HepG2 (cell line): ENCODE results near the gene ALOXE3. TPM values are rescaled to one million over a fixed set of nuclear protein-coding genes. Genes with fewer than 3 reads are reported as not detected.

Experiments used
- BRD4 ChIP-seq: sonication (generic); formaldehyde crosslinking; IDR thresholded peaks from 2 replicates; pipeline ENCODE4 v1.4.0; 2020; ENCODE audit warnings: missing genetic modification reagents
- FOXA3 ChIP-seq: IDR thresholded peaks from 2 replicates; pipeline ENCODE4 v1.6.1; 2016; ENCODE audit warnings: missing genetic modification reagents, missing compliant biosample characterization
- GABPA ChIP-seq, 2 experiments: IDR thresholded peaks; 2 replicates each; pipeline ENCODE4 v1.6.1; 2011 to 2016; ENCODE audit warnings: low read depth in 2 of 2, low read length in 1 of 2, missing biosample characterization in 1 of 2, missing genetic modification characterization in 1 of 2
- HMGA1 ChIP-seq: sonication (generic); formaldehyde crosslinking; conservative IDR thresholded peaks from 2 replicates; pipeline ENCODE4 v1.4.0; 2020; ENCODE audit warnings: missing genetic modification reagents
- KLF16 ChIP-seq, 2 experiments: sonication (generic) in 1 of 2; formaldehyde crosslinking in 1 of 2; IDR thresholded peaks; 2 replicates each; pipeline versions ENCODE4 v1.6.1 to v1.8.0; 2016 to 2023; ENCODE audit warnings: missing genetic modification reagents in 2 of 2, missing compliant biosample characterization in 1 of 2
- MYPOP ChIP-seq: sonication (generic); formaldehyde crosslinking; IDR thresholded peaks from 2 replicates; pipeline ENCODE4 v1.8.1; 2023; ENCODE audit warnings: mild to moderate bottlenecking, moderate library complexity, missing genetic modification reagents
- NFYC ChIP-seq: IDR thresholded peaks from 2 replicates; pipeline ENCODE4 v1.6.1; 2016; ENCODE audit warnings: missing genetic modification reagents, missing compliant biosample characterization
- THAP7 ChIP-seq: sonication (generic); formaldehyde crosslinking; IDR thresholded peaks from 2 replicates; pipeline ENCODE4 v1.8.1; 2023; ENCODE audit warnings: mild to moderate bottlenecking, missing genetic modification reagents
- ZFP36L2 ChIP-seq: sonication (generic); formaldehyde crosslinking; IDR thresholded peaks from 2 replicates; pipeline ENCODE4 v1.4.0; 2020; ENCODE audit warnings: missing genetic modification reagents
- ZHX1 ChIP-seq: sonication (generic); formaldehyde crosslinking; IDR thresholded peaks from 2 replicates; pipeline ENCODE4 v1.8.1; 2022; ENCODE audit warnings: low read depth, mild to moderate bottlenecking, missing genetic modification reagents
- ZMAT5 ChIP-seq: sonication (generic); formaldehyde crosslinking; IDR thresholded peaks from 2 replicates; pipeline ENCODE4 v1.5.0; 2020; ENCODE audit warnings: mild to moderate bottlenecking, low read depth, missing genetic modification reagents, borderline replicate concordance
- ZNF329 ChIP-seq: sonication (generic); formaldehyde crosslinking; IDR thresholded peaks from 2 replicates; pipeline ENCODE4 v1.9.0; 2021; ENCODE audit warnings: low read depth, mild to moderate bottlenecking, missing genetic modification reagents
- ZNF607 ChIP-seq: sonication (generic); formaldehyde crosslinking; IDR thresholded peaks from 2 replicates; pipeline ENCODE4 v1.5.1; 2020; ENCODE audit warnings: missing genetic modification reagents, mild to moderate bottlenecking, borderline replicate concordance
- ZSCAN21 ChIP-seq: sonication (generic); formaldehyde crosslinking; IDR thresholded peaks from 2 replicates; pipeline ENCODE4 v1.8.0; 2022; ENCODE audit warnings: mild to moderate bottlenecking, missing genetic modification reagents, moderate library complexity, borderline replicate concordance
- polyA plus RNA-seq, 8 experiments: library from polyadenylated mRNA; depleted of rRNA in 3 of 8; stranded (reverse) in 7 of 8; unstranded in 1 of 8; fragments of >200 nt; fragmentation: Illumina TruSeq in 4 of 8; extraction: Trizol in 4 of 8; gene quantifications; 2 replicates each; pipeline versions ENCODE4 v1.2.1 to v1.2.3, GENCODE V29; 2011 to 2016; ENCODE audit warnings: low read depth in 4 of 8, missing spikeins in 1 of 8, mixed read lengths in 1 of 8; ENCODE audit not compliant: insufficient read depth in 1 of 8
- total RNA-seq, 5 experiments: library from RNA; depleted of rRNA; stranded (reverse); fragments of >200 nt; fragmentation: Illumina TruSeq; extraction: Trizol; gene quantifications; 2 replicates each; pipeline ENCODE4 v1.2.3, GENCODE V29; 2016; ENCODE audit warnings: low read depth in 1 of 5
- TF ChIP-seq, protein P1 (sequence below): sonication (generic); formaldehyde crosslinking; IDR thresholded peaks from 2 replicates; pipeline ENCODE4 v1.5.0; 2020; ENCODE audit warnings: mild to moderate bottlenecking, missing genetic modification reagents, borderline replicate concordance
- TF ChIP-seq, protein P2 (sequence below): fragments of 450-650 bp; IDR thresholded peaks from 2 replicates; pipeline ENCODE4 v1.6.1; 2017
- TF ChIP-seq, protein P3 (sequence below): sonication (generic); formaldehyde crosslinking; IDR thresholded peaks from 2 replicates; pipeline ENCODE4 v1.5.0; 2020; ENCODE audit warnings: missing genetic modification reagents

Gene ALOXE3
- total and polyA plus RNA-seq, 2 of the 13 experiments (the other 11 are each of a cell fraction or from before 2014, with no cell fraction given): 0.07 TPM; not detected in 1

DNA sequence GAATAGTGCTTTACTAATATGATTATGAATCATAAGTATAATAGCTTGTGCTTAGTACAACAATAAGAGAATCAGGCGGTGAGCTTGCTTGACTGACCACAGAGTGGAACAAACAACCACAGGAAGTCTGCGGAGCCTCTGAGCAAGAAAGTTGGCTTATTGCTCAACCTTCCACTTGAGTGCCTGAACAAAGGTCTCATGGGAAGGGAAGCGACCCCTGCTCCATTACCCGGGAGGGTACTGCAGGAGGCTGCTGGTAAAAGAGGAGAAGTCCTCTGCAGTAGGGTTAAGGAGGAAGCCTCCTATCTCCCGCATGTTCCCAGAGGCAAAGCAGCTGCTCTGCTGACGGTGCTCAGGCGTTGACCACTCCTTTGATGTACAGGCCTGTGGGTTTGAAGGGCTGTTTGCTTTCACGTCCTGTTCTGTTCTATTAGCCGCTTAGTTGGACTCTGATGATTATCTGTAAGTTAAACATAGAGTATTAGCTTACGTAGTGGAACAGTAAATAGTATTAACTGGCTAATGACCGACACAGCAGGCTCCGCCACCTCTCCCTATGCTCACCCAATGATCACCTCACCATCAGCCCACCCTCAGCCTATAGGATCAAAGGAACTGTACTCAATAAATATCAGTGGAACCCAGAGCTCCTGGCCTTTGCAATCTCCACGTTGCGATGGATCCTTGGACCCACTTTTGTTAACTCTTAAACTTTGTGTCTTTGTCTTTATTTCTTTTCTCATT is 61.9 kb downstream of the ALOXE3 start (continued):
- TF ChIP-seq ZNF329 (CRISPR knock-in tag) (no peak), FOXA3 (CRISPR knock-in tag) (peak; percentile 95), ZMAT5 (CRISPR knock-in tag) (no peak), HMGA1 (no peak), ZFP36L2 (CRISPR knock-in tag) (no peak), ZHX1 (CRISPR knock-in tag) (no peak), MYPOP (CRISPR knock-in tag) (peak; percentile 69; the same call in 1 of the 2 replicates), BRD4 (CRISPR knock-in tag) (no peak), ZNF607 (no peak), NFYC (peak; percentile 64), ZSCAN21 (CRISPR knock-in tag) (peak; percentile 76; the same call in 1 of the 2 replicates), KLF16 (CRISPR knock-in tag; IDR thresholded peaks at IDR 0.05) (peak in 1 of 2 experiments; percentile 67; a peak in 2 of 4 replicates), THAP7 (CRISPR knock-in tag) (0 out of 2 replicates have a peak, but pooled peaks have one; percentile 15), GABPA (IDR thresholded peaks at IDR 0.05; ENCODE audit: low read depth, low read length) (no peak), GABPA (CRISPR knock-in tag; IDR thresholded peaks at IDR 0.05; ENCODE audit: low read depth) (peak; percentile 23; the same call in 1 of the 2 replicates)
- TF ChIP-seq, protein P1, sequence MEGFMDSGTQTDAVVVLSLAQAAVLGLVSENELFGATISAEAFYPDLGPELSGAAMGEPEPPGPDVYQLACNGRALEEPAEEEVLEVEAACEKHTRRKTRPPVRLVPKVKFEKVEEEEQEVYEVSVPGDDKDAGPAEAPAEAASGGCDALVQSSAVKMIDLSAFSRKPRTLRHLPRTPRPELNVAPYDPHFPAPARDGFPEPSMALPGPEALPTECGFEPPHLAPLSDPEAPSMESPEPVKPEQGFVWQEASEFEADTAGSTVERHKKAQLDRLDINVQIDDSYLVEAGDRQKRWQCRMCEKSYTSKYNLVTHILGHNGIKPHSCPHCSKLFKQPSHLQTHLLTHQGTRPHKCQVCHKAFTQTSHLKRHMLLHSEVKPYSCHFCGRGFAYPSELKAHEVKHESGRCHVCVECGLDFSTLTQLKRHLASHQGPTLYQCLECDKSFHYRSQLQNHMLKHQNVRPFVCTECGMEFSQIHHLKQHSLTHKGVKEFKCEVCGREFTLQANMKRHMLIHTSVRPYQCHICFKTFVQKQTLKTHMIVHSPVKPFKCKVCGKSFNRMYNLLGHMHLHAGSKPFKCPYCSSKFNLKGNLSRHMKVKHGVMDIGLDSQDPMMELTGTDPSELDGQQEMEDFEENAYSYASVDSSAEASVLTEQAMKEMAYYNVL (CRISPR knock-in tag): peak; percentile 61; the same call in 1 of the 2 replicates
- TF ChIP-seq, protein P2, sequence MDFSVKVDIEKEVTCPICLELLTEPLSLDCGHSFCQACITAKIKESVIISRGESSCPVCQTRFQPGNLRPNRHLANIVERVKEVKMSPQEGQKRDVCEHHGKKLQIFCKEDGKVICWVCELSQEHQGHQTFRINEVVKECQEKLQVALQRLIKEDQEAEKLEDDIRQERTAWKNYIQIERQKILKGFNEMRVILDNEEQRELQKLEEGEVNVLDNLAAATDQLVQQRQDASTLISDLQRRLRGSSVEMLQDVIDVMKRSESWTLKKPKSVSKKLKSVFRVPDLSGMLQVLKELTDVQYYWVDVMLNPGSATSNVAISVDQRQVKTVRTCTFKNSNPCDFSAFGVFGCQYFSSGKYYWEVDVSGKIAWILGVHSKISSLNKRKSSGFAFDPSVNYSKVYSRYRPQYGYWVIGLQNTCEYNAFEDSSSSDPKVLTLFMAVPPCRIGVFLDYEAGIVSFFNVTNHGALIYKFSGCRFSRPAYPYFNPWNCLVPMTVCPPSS: no peak
- TF ChIP-seq, protein P3, sequence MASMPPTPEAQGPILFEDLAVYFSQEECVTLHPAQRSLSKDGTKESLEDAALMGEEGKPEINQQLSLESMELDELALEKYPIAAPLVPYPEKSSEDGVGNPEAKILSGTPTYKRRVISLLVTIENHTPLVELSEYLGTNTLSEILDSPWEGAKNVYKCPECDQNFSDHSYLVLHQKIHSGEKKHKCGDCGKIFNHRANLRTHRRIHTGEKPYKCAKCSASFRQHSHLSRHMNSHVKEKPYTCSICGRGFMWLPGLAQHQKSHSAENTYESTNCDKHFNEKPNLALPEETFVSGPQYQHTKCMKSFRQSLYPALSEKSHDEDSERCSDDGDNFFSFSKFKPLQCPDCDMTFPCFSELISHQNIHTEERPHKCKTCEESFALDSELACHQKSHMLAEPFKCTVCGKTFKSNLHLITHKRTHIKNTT (CRISPR knock-in tag): no peak
